K562 (cell line): Measurements from ENCODE around the gene ATXN2L. TPM values are rescaled to one million over a fixed set of nuclear protein-coding genes. Genes with fewer than 3 reads are reported as not detected.

Experiments used
- ATAC-seq: fragments of 200-7000 bp; cut with Tn5 transposase; 3 replicates; pipeline ENCODE4 v1.9.1; 2020; ENCODE audit warnings: moderate library complexity
- BruUV-seq: library from RNA; stranded (reverse); fragments of 400-500 nt; replicated peaks from 2 replicates; lab custom pipeline; 2021; lab: Mats Ljungman, UMichigan
- CTCF ChIA-PET: fragments of 300-600 bp; formaldehyde crosslinking; extraction: SDS; loops from one replicate; lab custom pipeline; 2021; ENCODE audit warnings: low intra/inter-chr PET ratio; lab: Yijun Ruan, JAX
- POLR2A ChIA-PET: fragments of 300-600, 350-650 bp; sonication (Branson Sonifier 250); formaldehyde crosslinking; extraction: SDS; loops from one replicate; lab custom pipeline; 2021; ENCODE audit warnings: antibody characterized with exemption, inconsistent platforms; lab: Yijun Ruan, JAX
- DNase-seq, 4 experiments: peaks; one replicate each; pipeline versions ENCODE4 v3.0.0 to v3.0.0-alpha.2; 2011 to 2018; ENCODE audit warnings: low spot score in 3 of 4, mixed read lengths in 3 of 4; ENCODE audit errors: extremely low read depth in 1 of 4
- FAIRE-seq: peaks from 2 replicates; lab custom pipeline; 2011; peaks lifted over from hg19 to GRCh38; lab: Jason Lieb, UNC
- H2AFZ ChIP-seq: 2 replicates; pipeline ENCODE4 v1.6.0; 2011; ENCODE audit warnings: low read depth, low read length, control low read depth, inconsistent platforms
- H3K27ac ChIP-seq: fragments of 200-600 bp; 3 replicates; pipeline ENCODE4 v1.8.0; 2011; ENCODE audit warnings: low read depth, mild to moderate bottlenecking, control low read depth, inconsistent platforms, low read length, moderate library complexity, mixed read lengths; ENCODE audit errors: extremely low read depth
- H3K27me3 ChIP-seq, 2 experiments: fragments of 300-600 bp in 1 of 2; 2 replicates in 1 of 2; 3 replicates in 1 of 2; pipeline versions ENCODE4 v1.6.0 to v1.8.0; 2011; ENCODE audit warnings: inconsistent platforms in 2 of 2, low read length in 2 of 2, mild to moderate bottlenecking in 1 of 2, mixed read lengths in 1 of 2, moderate library complexity in 1 of 2; ENCODE audit not compliant: control insufficient read depth in 2 of 2, insufficient read depth in 2 of 2
- H3K36me3 ChIP-seq: fragments of 300-600 bp; 3 replicates; pipeline ENCODE4 v1.8.0; 2011; ENCODE audit warnings: mild to moderate bottlenecking, low read length, inconsistent platforms; ENCODE audit not compliant: control insufficient read depth, insufficient read depth
- H3K4me1 ChIP-seq, 2 experiments: fragments of 200-600 bp in 1 of 2; replicated peaks in 1 of 2; 2 replicates in 1 of 2; 3 replicates in 1 of 2; pipeline versions ENCODE4 v1.5.1 to v1.8.0; 2011; ENCODE audit warnings: inconsistent platforms in 2 of 2, low read length in 2 of 2, mild to moderate bottlenecking in 1 of 2, mixed read lengths in 1 of 2, moderate library complexity in 1 of 2; ENCODE audit not compliant: control insufficient read depth in 2 of 2, insufficient read depth in 2 of 2
- H3K4me2 ChIP-seq: 2 replicates; pipeline ENCODE4 v1.6.1; 2011; ENCODE audit warnings: low read length, control low read depth, inconsistent platforms, mixed read lengths; ENCODE audit not compliant: insufficient read depth
- H3K4me3 ChIP-seq: fragments of 200-600 bp; sonication (generic), shearing (Covaris generic); 2 replicates; pipeline ENCODE4 v1.5.1; 2016; ENCODE audit warnings: control low read depth, inconsistent platforms
- H3K79me2 ChIP-seq: fragments of 200-600 bp; 3 replicates; pipeline ENCODE4 v1.8.0; 2011; ENCODE audit warnings: low read length, inconsistent platforms; ENCODE audit not compliant: control insufficient read depth, insufficient read depth
- H3K9ac ChIP-seq, 2 experiments: 2 replicates each; pipeline versions ENCODE4 v1.6.0 to v1.6.1; 2011; ENCODE audit warnings: low read depth in 2 of 2, low read length in 2 of 2, control low read depth in 1 of 2, inconsistent platforms in 1 of 2, mild to moderate bottlenecking in 1 of 2, mixed read lengths in 1 of 2; ENCODE audit not compliant: insufficient read depth in 1 of 2
- H3K9me1 ChIP-seq: one replicate; pipeline ENCODE4 v1.6.0; 2011; ENCODE audit warnings: inconsistent platforms, mild to moderate bottlenecking, low read length, moderate library complexity; ENCODE audit not compliant: control insufficient read depth, insufficient read depth
- H3K9me3 ChIP-seq: replicated peaks from 2 replicates; pipeline ENCODE4 v1.5.1; 2011; ENCODE audit warnings: low read depth, low read length, inconsistent platforms; ENCODE audit not compliant: control insufficient read depth, insufficient read depth
- H4K20me1 ChIP-seq: replicated peaks from 2 replicates; pipeline ENCODE4 v1.6.1; 2011; ENCODE audit warnings: low read length, inconsistent platforms, mixed read lengths; ENCODE audit not compliant: control insufficient read depth, insufficient read depth
- CBX1 ChIP-seq: sonication (generic); IDR thresholded peaks from 2 replicates; pipeline ENCODE4 v1.6.1; 2016; ENCODE audit warnings: antibody characterized with exemption, low read depth, mild to moderate bottlenecking
- EHMT2 ChIP-seq: fragments of 450-650 bp; IDR thresholded peaks from 2 replicates; pipeline ENCODE4 v1.6.1; 2018; ENCODE audit warnings: antibody characterized with exemption
- FOXA3 ChIP-seq, 2 experiments: fragments of 450-650 bp in 1 of 2; sonication (generic) in 1 of 2; formaldehyde crosslinking; IDR thresholded peaks in 1 of 2; conservative IDR thresholded peaks in 1 of 2; 2 replicates each; pipeline versions ENCODE4 v1.4.0 to v1.8.0; 2020 to 2022; ENCODE audit warnings: mild to moderate bottlenecking in 2 of 2, missing genetic modification reagents in 1 of 2
- GTF2B ChIP-seq: IDR thresholded peaks from 2 replicates; pipeline ENCODE4 v1.6.1; 2011; ENCODE audit not compliant: insufficient read length; ENCODE audit errors: extremely low read depth
- HDAC3 ChIP-seq: fragments of 450-650 bp; IDR thresholded peaks from 2 replicates; pipeline ENCODE4 v1.6.1; 2018; ENCODE audit warnings: borderline replicate concordance, mild to moderate bottlenecking, moderate library complexity; ENCODE audit not compliant: partially characterized antibody
- HNRNPH1 ChIP-seq: fragments of 200-400 bp; formaldehyde crosslinking; optimal IDR thresholded peaks from 2 replicates; pipeline ENCODE3; 2017; ENCODE audit warnings: low read depth, mild to moderate bottlenecking, low read length, moderate library complexity
- HNRNPLL ChIP-seq: fragments of 200-400 bp; formaldehyde crosslinking; IDR thresholded peaks from 2 replicates; pipeline ENCODE4 v1.6.1; 2017; ENCODE audit warnings: low read length, low read depth, mild to moderate bottlenecking; ENCODE audit not compliant: poor library complexity, severe bottlenecking
- MEF2D ChIP-seq: conservative IDR thresholded peaks from 2 replicates; pipeline ENCODE4 v1.6.1; 2016; ENCODE audit warnings: low read depth, missing genetic modification characterization, missing compliant biosample characterization
- NFATC3 ChIP-seq: fragments of 450-650 bp; IDR thresholded peaks from 2 replicates; pipeline ENCODE4 v1.6.1; 2017; ENCODE audit warnings: mild to moderate bottlenecking
- SLC30A9 ChIP-seq: fragments of 250-450 bp; sonication (Bioruptor Pico); IDR thresholded peaks from 2 replicates; pipeline ENCODE4 v1.8.0; 2022; ENCODE audit warnings: mild to moderate bottlenecking, moderate library complexity
- SREBF2 ChIP-seq: sonication (generic); formaldehyde crosslinking; IDR thresholded peaks from 2 replicates; pipeline ENCODE4 v1.4.0; 2020; ENCODE audit warnings: mild to moderate bottlenecking, missing genetic modification reagents
- TAF15 ChIP-seq: fragments of 200-400 bp; formaldehyde crosslinking; IDR thresholded peaks from 2 replicates; pipeline ENCODE4 v1.6.1; 2017; ENCODE audit warnings: mild to moderate bottlenecking, low read depth, low read length, moderate library complexity
- TAF9B ChIP-seq: fragments of 450-650 bp; IDR thresholded peaks from 2 replicates; pipeline ENCODE4 v1.6.1; 2018; ENCODE audit warnings: mild to moderate bottlenecking; ENCODE audit not compliant: partially characterized antibody
- ZFP1 ChIP-seq: fragments of 450-650 bp; formaldehyde crosslinking; IDR thresholded peaks from 2 replicates; pipeline ENCODE4 v1.4.0; 2020; ENCODE audit warnings: mild to moderate bottlenecking, mixed read lengths
- ZNF445 ChIP-seq: fragments of 250-450 bp; sonication (Bioruptor Pico); IDR thresholded peaks from 2 replicates; pipeline ENCODE4 v1.4.0; 2020; ENCODE audit warnings: low read depth, mild to moderate bottlenecking, moderate library complexity
- ZNF778 ChIP-seq: fragments of 450-650 bp; formaldehyde crosslinking; IDR thresholded peaks from 2 replicates; pipeline ENCODE4 v1.4.0; 2020; ENCODE audit warnings: mild to moderate bottlenecking, moderate library complexity
- WGBS: fragments of 100-300 bp; shearing (Covaris generic); methylation state at CpG from one replicate; pipeline ENCODE4 v1.1.6; 2016; ENCODE audit warnings: low coverage, mixed read lengths; ENCODE audit not compliant: insufficient coverage; ENCODE audit errors: missing lambda C conversion rate; 5-methylcytosine and 5-hydroxymethylcytosine counted together
- in situ Hi-C: fragments of 300-500 bp; cut with MboI; formaldehyde crosslinking; loops from 4 replicates; pipeline ENCODE4 v1.15.0; 2018; ENCODE audit warnings: inconsistent platforms, mixed read lengths
- intact Hi-C: fragments of 100-400 bp; cut with micrococcal nuclease; formaldehyde crosslinking; loops from 2 replicates; pipeline ENCODE4 v1.14.2; 2022
- polyA plus RNA-seq, 8 experiments: library from polyadenylated mRNA; depleted of rRNA in 4 of 8; stranded (reverse) in 5 of 8; unstranded in 3 of 8; fragments of >200 nt; fragmentation: Nextera tagmentation in 2 of 8; fragmentation: Illumina TruSeq in 1 of 8; extraction: Ambion mirVana in 2 of 8; extraction: Trizol in 1 of 8; gene quantifications; 2 replicates each; pipeline versions ENCODE4 v1.2.1 to v1.2.3, GENCODE V29; 2011 to 2014; ENCODE audit warnings: inconsistent platforms in 1 of 8, missing spikeins in 1 of 8
- total RNA-seq, 7 experiments: library from RNA; depleted of rRNA in 6 of 7; stranded (reverse); fragments of >200 nt in 6 of 7; fragmentation: Illumina TruSeq in 2 of 7; extraction: Trizol in 2 of 7; gene quantifications; 2 replicates each; pipeline versions ENCODE4 v1.2.1 to v1.2.3, GENCODE V29; 2011 to 2021; ENCODE audit warnings: low replicate concordance in 1 of 7
- TF ChIP-seq, protein P1 (sequence below), 2 experiments: IDR thresholded peaks; 2 replicates each; pipeline ENCODE4 v1.6.1; 2012; ENCODE audit warnings: improper control_type of control experiment in 2 of 2, low read depth in 2 of 2, low read length in 2 of 2, borderline replicate concordance in 1 of 2

Gene ATXN2L
- total and polyA plus RNA-seq, 9 of the 15 experiments (the other 6 are each of a cell fraction or from before 2014, with no cell fraction given), result 3.8 to 280 (median 37.2) TPM

DNA sequence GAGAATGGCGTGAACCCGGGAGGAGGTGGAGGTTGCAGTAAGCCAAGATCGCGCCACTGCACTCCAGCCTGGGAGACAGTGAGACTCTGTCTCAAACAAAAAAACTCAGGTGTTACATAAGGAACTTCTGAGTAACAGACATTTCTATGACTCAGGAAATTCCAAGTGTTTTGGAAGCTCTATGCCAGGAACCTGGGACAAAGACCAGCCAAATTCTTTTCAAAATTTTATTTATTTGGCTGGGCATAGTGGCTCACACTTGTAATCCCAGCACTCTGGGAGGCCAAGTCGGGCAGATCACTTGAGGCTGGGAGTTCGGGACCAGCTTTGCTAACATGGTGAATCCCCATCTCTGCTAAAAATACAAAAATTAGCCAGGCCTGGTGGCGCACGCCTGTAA, 35.6 kb downstream of the ATXN2L start:
- no TSS peak for BruUV-seq
- H3K4me2 ChIP-seq, result no peak overlapping the region
- no peak for TF ChIP-seq EHMT2
- TF ChIP-seq MEF2D, result no peak
- no peak for TF ChIP-seq HNRNPLL
- TF ChIP-seq, protein P1, sequence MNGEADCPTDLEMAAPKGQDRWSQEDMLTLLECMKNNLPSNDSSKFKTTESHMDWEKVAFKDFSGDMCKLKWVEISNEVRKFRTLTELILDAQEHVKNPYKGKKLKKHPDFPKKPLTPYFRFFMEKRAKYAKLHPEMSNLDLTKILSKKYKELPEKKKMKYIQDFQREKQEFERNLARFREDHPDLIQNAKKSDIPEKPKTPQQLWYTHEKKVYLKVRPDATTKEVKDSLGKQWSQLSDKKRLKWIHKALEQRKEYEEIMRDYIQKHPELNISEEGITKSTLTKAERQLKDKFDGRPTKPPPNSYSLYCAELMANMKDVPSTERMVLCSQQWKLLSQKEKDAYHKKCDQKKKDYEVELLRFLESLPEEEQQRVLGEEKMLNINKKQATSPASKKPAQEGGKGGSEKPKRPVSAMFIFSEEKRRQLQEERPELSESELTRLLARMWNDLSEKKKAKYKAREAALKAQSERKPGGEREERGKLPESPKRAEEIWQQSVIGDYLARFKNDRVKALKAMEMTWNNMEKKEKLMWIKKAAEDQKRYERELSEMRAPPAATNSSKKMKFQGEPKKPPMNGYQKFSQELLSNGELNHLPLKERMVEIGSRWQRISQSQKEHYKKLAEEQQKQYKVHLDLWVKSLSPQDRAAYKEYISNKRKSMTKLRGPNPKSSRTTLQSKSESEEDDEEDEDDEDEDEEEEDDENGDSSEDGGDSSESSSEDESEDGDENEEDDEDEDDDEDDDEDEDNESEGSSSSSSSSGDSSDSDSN (IDR thresholded peaks at IDR 0.05; ENCODE audit: borderline replicate concordance in 1 of 2, low read depth in 2 of 2, low read length in 2 of 2), result no peak
- no peak for TF ChIP-seq SREBF2 (CRISPR knock-in tag)
- TF ChIP-seq NFATC3, result no peak
- no peak for TF ChIP-seq SLC30A9 (CRISPR knock-in tag)
- TF ChIP-seq ZNF778 (CRISPR knock-in tag), result no peak
- no peak for TF ChIP-seq ZNF445 (CRISPR knock-in tag)
- TF ChIP-seq GTF2B, result no peak
- TF ChIP-seq HNRNPH1, result no peak
- TF ChIP-seq ZFP1 (CRISPR knock-in tag), result no peak
- TF ChIP-seq TAF9B, result no peak
- no peak for TF ChIP-seq CBX1
- TF ChIP-seq HDAC3, result no peak
- no peak for TF ChIP-seq TAF15
- TF ChIP-seq FOXA3 (CRISPR knock-in tag; conservative IDR thresholded peaks at IDR 0.05 in 1 of 2, IDR thresholded peaks at IDR 0.05 in 1 of 2), result no peak
- TF ChIP-seq, all 486 proteins: peak for 0
- Histone ChIP-seq H3K79me2 (peaks cover 18% of the 10 kb centered on the region), H2AFZ (no peak overlapping the region), H3K27ac (no peak overlapping the region), H3K9me1 (no peaks in the 10 kb centered on the region), H3K9ac (no peak overlapping the region), H3K4me1 (peaks cover 5 to 7% of the 10 kb centered on the region in 2 experiments), H3K27me3 (no peaks in the 10 kb centered on the region), H4K20me1 (no peaks in the 10 kb centered on the region), H3K9me3 (no peaks in the 10 kb centered on the region), H3K36me3 (no peaks in the 10 kb centered on the region), H3K4me3 (no peak overlapping the region)
- ChIA-PET CTCF (no interaction called here), POLR2A (interaction anchor here (0.6 to 4.0 kb wide), 4 partner anchors 9 to 12 kb away, joined by 3 to 16 read pairs (median 9); partner anchors contain the start of gene TUFM)
- ATAC-seq (no peak), DNase-seq (no peak), FAIRE-seq (no peak)
- WGBS, result 80% methylated on average over 8 of the region's 8 CpGs
- in situ Hi-C loops (no loop called here), intact Hi-C loops (no loop called here)
